Astrocyte (in vitro differentiated cells and primary cell): Measurements from ENCODE around the gene SMLR1. TPM values are rescaled to one million over a fixed set of nuclear protein-coding genes. Genes with fewer than 3 reads are reported as not detected.

ENCODE experiments used
- DNase-seq: peaks from one replicate; pipeline ENCODE4 v3.0.0-alpha.2; 2010; ENCODE audit warnings: low read depth
- FAIRE-seq: peaks from 2 replicates; lab custom pipeline; 2011; peaks lifted over from hg19 to GRCh38; lab: Jason Lieb, UNC
- H2AFZ ChIP-seq: 2 replicates; pipeline ENCODE4 v1.6.0; 2012; ENCODE audit warnings: low read depth, low read length, inconsistent platforms
- H3K27ac ChIP-seq: 2 replicates; pipeline ENCODE4 v1.5.1; 2011; ENCODE audit warnings: low read depth, low read length, inconsistent platforms
- H3K27me3 ChIP-seq: 2 replicates; pipeline ENCODE4 v1.6.0; 2011; ENCODE audit warnings: low read length, inconsistent platforms; ENCODE audit not compliant: insufficient read depth
- H3K36me3 ChIP-seq: 2 replicates; pipeline ENCODE4 v1.5.1; 2011; ENCODE audit warnings: low read length, inconsistent platforms; ENCODE audit not compliant: insufficient read depth
- H3K4me1 ChIP-seq: 2 replicates; pipeline ENCODE4 v1.5.1; 2011; ENCODE audit warnings: low read length, inconsistent platforms; ENCODE audit not compliant: insufficient read depth
- H3K4me2 ChIP-seq: 2 replicates; pipeline ENCODE4 v1.6.0; 2012; ENCODE audit warnings: low read length, inconsistent platforms
- H3K4me3 ChIP-seq: 2 replicates; pipeline ENCODE4 v1.5.1; 2011; ENCODE audit warnings: low read depth, mild to moderate bottlenecking, low read length, inconsistent platforms; ENCODE audit not compliant: insufficient read depth
- H3K79me2 ChIP-seq: 2 replicates; pipeline ENCODE4 v1.6.0; 2012; ENCODE audit warnings: mild to moderate bottlenecking, low read length, inconsistent platforms; ENCODE audit not compliant: insufficient read depth
- H3K9ac ChIP-seq: 2 replicates; pipeline ENCODE4 v1.6.0; 2012; ENCODE audit warnings: mild to moderate bottlenecking, low read length, inconsistent platforms
- H3K9me3 ChIP-seq: 2 replicates; pipeline ENCODE4 v1.5.1; 2012; ENCODE audit warnings: low read depth, mild to moderate bottlenecking, low read length, inconsistent platforms; ENCODE audit not compliant: insufficient read depth
- H4K20me1 ChIP-seq: 2 replicates; pipeline ENCODE4 v1.6.0; 2012; ENCODE audit warnings: low read length, inconsistent platforms; ENCODE audit not compliant: insufficient read depth
- H3K27ac Mint-ChIP-seq: one replicate; pipeline ENCODE4 v1.8.0; 2021; ENCODE audit warnings: mild to moderate bottlenecking, mixed read lengths; ENCODE audit not compliant: unreplicated experiment
- H3K27me3 Mint-ChIP-seq: one replicate; pipeline ENCODE4 v1.8.0; 2021; ENCODE audit warnings: low read depth, mixed read lengths; ENCODE audit not compliant: unreplicated experiment
- H3K36me3 Mint-ChIP-seq: one replicate; pipeline ENCODE4 v1.8.0; 2021; ENCODE audit warnings: low read depth, mixed read lengths; ENCODE audit not compliant: unreplicated experiment
- H3K4me1 Mint-ChIP-seq: one replicate; pipeline ENCODE4 v1.8.0; 2021; ENCODE audit warnings: low read depth, mixed read lengths; ENCODE audit not compliant: unreplicated experiment
- H3K4me3 Mint-ChIP-seq: one replicate; pipeline ENCODE4 v1.8.0; 2021; ENCODE audit warnings: mild to moderate bottlenecking, moderate library complexity, mixed read lengths; ENCODE audit not compliant: unreplicated experiment
- H3K9me3 Mint-ChIP-seq: one replicate; pipeline ENCODE4 v1.8.0; 2021; ENCODE audit warnings: mild to moderate bottlenecking, mixed read lengths; ENCODE audit not compliant: unreplicated experiment
- CTCF ChIP-seq: IDR thresholded peaks from 2 replicates; pipeline ENCODE4 v1.5.1; 2011; ENCODE audit warnings: low read depth, mild to moderate bottlenecking, inconsistent platforms, low read length, moderate library complexity; ENCODE audit not compliant: insufficient read depth
- EZH2 ChIP-seq: IDR thresholded peaks from 2 replicates; pipeline ENCODE4 v1.6.1; 2012; ENCODE audit warnings: mild to moderate bottlenecking, low read length, inconsistent platforms; ENCODE audit not compliant: insufficient read depth
- total RNA-seq: library from RNA; stranded (reverse); gene quantifications from 2 replicates; pipeline ENCODE4 v1.2.1, GENCODE V29; 2021

SMLR1 gene
- total RNA-seq, 1 donor from 2014 or later: not detected

DNA sequence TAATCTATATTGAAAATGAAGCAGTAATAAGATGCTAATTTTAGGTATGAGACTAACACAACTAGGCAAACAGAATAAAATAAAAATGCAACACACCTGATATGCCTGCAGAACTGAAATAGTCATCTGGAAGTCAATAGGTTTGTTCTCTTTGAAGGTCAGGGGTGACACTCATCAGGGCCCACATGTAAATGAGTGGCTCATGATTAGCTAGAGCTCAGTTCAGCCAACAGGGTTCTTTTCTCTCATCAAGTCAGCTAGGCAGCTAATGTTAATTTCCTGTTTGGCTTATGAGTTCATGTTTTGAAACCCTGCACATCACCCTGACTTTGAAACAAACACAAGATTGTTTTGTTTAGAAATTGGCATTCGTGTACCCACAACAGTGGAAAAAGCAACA, 23.8 kb downstream of the SMLR1 start:
- FAIRE-seq: no peak
- Histone ChIP-seq H3K4me3 (no peak overlapping the region), H3K27ac (no peak overlapping the region), H3K4me2 (no peak overlapping the region), H4K20me1 (no peaks in the 10 kb centered on the region), H3K9ac (no peak overlapping the region), H3K9me3 (no peaks in the 10 kb centered on the region), H3K27me3 (no peaks in the 10 kb centered on the region), H2AFZ (no peak overlapping the region), H3K79me2 (no peaks in the 10 kb centered on the region), H3K4me1 (peaks cover 12% of the 10 kb centered on the region), H3K36me3 (no peaks in the 10 kb centered on the region)
- H3K4me1 Mint-ChIP-seq: peaks cover 32% of the 10 kb centered on the region
- no peaks in the 10 kb centered on the region for H3K9me3 Mint-ChIP-seq
- H3K27ac Mint-ChIP-seq: no peak overlapping the region
- TF ChIP-seq EZH2 (no peak), CTCF (no peak)
- H3K4me3 Mint-ChIP-seq: no peak overlapping the region
- DNase-seq: no peak
- peaks cover 4% of the 10 kb centered on the region for H3K36me3 Mint-ChIP-seq
- H3K27me3 Mint-ChIP-seq: no peaks in the 10 kb centered on the region

- H3K27ac Mint-ChIP-seq: peak overlapping the region; percentile 86
- Histone ChIP-seq H3K27ac (peak overlapping the region; percentile 52), H3K9ac (peak overlapping the region; percentile 34)
Measured at GRCh38 chr6:130852844-130853554, 25.8 kb downstream of the SMLR1 start.

More at GRCh38 chr6:130852844-130853554, 25.8 kb downstream of the SMLR1 start:
- FAIRE-seq: no peak
- Histone ChIP-seq H3K36me3 (no peaks in the 10 kb centered on the region), H3K79me2 (no peaks in the 10 kb centered on the region), H4K20me1 (no peaks in the 10 kb centered on the region), H3K4me1 (peaks cover 12% of the 10 kb centered on the region), H2AFZ (no peak overlapping the region), H3K4me3 (no peak overlapping the region), H3K4me2 (peak overlapping the region; percentile 71), H3K9me3 (no peaks in the 10 kb centered on the region), H3K27me3 (no peaks in the 10 kb centered on the region)
- H3K27me3 Mint-ChIP-seq: no peaks in the 10 kb centered on the region
- peaks cover 36% of the 10 kb centered on the region for H3K4me1 Mint-ChIP-seq
- H3K36me3 Mint-ChIP-seq: peaks cover 4% of the 10 kb centered on the region
- H3K4me3 Mint-ChIP-seq: no peak overlapping the region
- peak; percentile 18 for DNase-seq
- TF ChIP-seq EZH2 (no peak), CTCF (no peak)
- no peaks in the 10 kb centered on the region for H3K9me3 Mint-ChIP-seq
